Natural killer cell (primary cell): ENCODE measurements around the gene TRMT44. TPM values are rescaled to one million over a fixed set of nuclear protein-coding genes. Genes with fewer than 3 reads are reported as not detected.

Source experiments
- ATAC-seq, 3 donors: fragments of 150-1000 bp in 2 of 3; fragments of 200-7000 bp in 1 of 3; cut with Tn5 transposase; 1 replicate in 1 of 3; 2 replicates in 2 of 3; pipeline ENCODE4 v1.10.0; 2021; ENCODE audit warnings: mild to moderate bottlenecking in 2 of 3, moderate library complexity in 2 of 3
- DNase-seq, 2 donors: peaks; one replicate each; pipeline versions ENCODE4 v3.0.0 to v3.0.0-alpha.2; 2013 to 2021; ENCODE audit warnings: mixed read lengths in 1 of 2
- H3K27ac ChIP-seq: one replicate; pipeline ENCODE4 v1.5.1; 2013; ENCODE audit warnings: mild to moderate bottlenecking, low read length
- H3K27me3 ChIP-seq: one replicate; pipeline ENCODE4 v1.6.1; 2013; ENCODE audit warnings: low read length; ENCODE audit not compliant: control insufficient read depth, insufficient read depth
- H3K36me3 ChIP-seq: one replicate; pipeline ENCODE4 v1.6.1; 2013; ENCODE audit warnings: low read length; ENCODE audit not compliant: control insufficient read depth, insufficient read depth
- H3K4me1 ChIP-seq: one replicate; pipeline ENCODE4 v1.6.1; 2013; ENCODE audit warnings: low read length; ENCODE audit not compliant: control insufficient read depth, insufficient read depth
- H3K4me3 ChIP-seq: one replicate; pipeline ENCODE4 v1.5.1; 2013; ENCODE audit warnings: low read length
- H3K9me3 ChIP-seq: one replicate; pipeline ENCODE4 v1.6.1; 2013; ENCODE audit warnings: low read length; ENCODE audit not compliant: control insufficient read depth, insufficient read depth
- H3K27ac Mint-ChIP-seq, 2 donors: one replicate each; pipeline ENCODE4 v1.8.0; 2022; ENCODE audit warnings: mild to moderate bottlenecking in 2 of 2, mixed read lengths in 2 of 2, moderate library complexity in 1 of 2
- H3K27me3 Mint-ChIP-seq, 2 donors: one replicate each; pipeline ENCODE4 v1.8.0; 2022; ENCODE audit warnings: low read depth in 2 of 2, mixed read lengths in 2 of 2
- H3K36me3 Mint-ChIP-seq: one replicate; pipeline ENCODE4 v1.8.0; 2022; ENCODE audit warnings: mixed read lengths
- H3K4me1 Mint-ChIP-seq, 2 donors: one replicate each; pipeline ENCODE4 v1.8.0; 2022; ENCODE audit warnings: mixed read lengths in 2 of 2
- H3K4me3 Mint-ChIP-seq: one replicate; pipeline ENCODE4 v1.8.0; 2022; ENCODE audit warnings: mild to moderate bottlenecking, moderate library complexity, mixed read lengths
- H3K9me3 Mint-ChIP-seq, 2 donors: one replicate each; pipeline ENCODE4 v1.8.0; 2022; ENCODE audit warnings: mixed read lengths in 2 of 2
- WGBS: methylation state at CpG from one replicate; pipeline ENCODE4 v1.1.7; 2013; ENCODE audit warnings: missing lambda C conversion rate; ENCODE audit not compliant: insufficient coverage; 5-methylcytosine and 5-hydroxymethylcytosine counted together
- intact Hi-C: fragments of 100-400 bp; cut with micrococcal nuclease; formaldehyde crosslinking; loops from one replicate; pipeline ENCODE4 v1.14.2; 2022
- total RNA-seq, 4 donors: library from RNA; stranded (reverse); fragments of 120-200 nt in 1 of 4; gene quantifications; one replicate each; pipeline versions ENCODE4 v1.2.3 to v1.2.4, GENCODE V29; 2013 to 2022
- TF ChIP-seq, protein P1 (sequence below): fragments of 200-600 bp; IDR thresholded peaks from one replicate; pipeline ENCODE4 v1.8.0; 2022; ENCODE audit warnings: antibody characterized with exemption

TRMT44 gene
- total RNA-seq, 3 donors from 2014 or later (not counting 1 experiment from before 2014, with no cell fraction given) = 24.4 to 37.5 (median 34.3) TPM

DNA sequence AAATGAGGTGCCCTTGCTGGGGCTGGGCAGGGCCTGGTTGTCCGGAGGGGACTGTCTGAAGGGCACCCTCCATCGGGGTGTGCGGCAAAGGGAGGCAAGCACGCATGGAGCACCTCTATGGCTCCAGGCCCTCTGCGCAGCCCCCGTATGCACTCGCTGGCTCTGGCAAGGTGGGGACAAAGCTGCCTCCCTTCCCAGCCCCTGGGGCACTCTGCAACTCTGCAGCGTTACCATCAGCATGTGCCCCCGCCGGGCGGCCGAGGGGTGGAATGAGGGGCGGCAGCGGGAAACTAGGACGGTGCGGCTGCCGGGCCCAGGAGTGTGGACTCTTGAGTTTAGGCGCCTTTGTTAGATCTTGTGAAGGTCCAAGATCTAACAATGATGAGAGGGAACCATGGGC, 26.4 kb downstream of the TRMT44 start:
- 97% methylated on average over 18 of the region's 18 CpGs for WGBS
- Mint-ChIP-seq H3K4me3 (no peak overlapping the region), H3K4me1 (no peaks in the 10 kb centered on the region), H3K27me3 (no peaks in the 10 kb centered on the region), H3K27ac (no peak overlapping the region), H3K9me3 (no peaks in the 10 kb centered on the region), H3K36me3 (no peaks in the 10 kb centered on the region)
- H3K27ac ChIP-seq = no peak overlapping the region
- TF ChIP-seq, protein P1, sequence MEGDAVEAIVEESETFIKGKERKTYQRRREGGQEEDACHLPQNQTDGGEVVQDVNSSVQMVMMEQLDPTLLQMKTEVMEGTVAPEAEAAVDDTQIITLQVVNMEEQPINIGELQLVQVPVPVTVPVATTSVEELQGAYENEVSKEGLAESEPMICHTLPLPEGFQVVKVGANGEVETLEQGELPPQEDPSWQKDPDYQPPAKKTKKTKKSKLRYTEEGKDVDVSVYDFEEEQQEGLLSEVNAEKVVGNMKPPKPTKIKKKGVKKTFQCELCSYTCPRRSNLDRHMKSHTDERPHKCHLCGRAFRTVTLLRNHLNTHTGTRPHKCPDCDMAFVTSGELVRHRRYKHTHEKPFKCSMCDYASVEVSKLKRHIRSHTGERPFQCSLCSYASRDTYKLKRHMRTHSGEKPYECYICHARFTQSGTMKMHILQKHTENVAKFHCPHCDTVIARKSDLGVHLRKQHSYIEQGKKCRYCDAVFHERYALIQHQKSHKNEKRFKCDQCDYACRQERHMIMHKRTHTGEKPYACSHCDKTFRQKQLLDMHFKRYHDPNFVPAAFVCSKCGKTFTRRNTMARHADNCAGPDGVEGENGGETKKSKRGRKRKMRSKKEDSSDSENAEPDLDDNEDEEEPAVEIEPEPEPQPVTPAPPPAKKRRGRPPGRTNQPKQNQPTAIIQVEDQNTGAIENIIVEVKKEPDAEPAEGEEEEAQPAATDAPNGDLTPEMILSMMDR = no peak
- H3K9me3 ChIP-seq = no peaks in the 10 kb centered on the region
- no peaks in the 10 kb centered on the region for H3K4me1 ChIP-seq
- H3K4me3 ChIP-seq = no peak overlapping the region
- no peak for ATAC-seq
- DNase-seq = no peak
- H3K27me3 ChIP-seq = no peaks in the 10 kb centered on the region
- H3K36me3 ChIP-seq = peaks cover 40% of the 10 kb centered on the region
- intact Hi-C loops = no loop called here

DNA sequence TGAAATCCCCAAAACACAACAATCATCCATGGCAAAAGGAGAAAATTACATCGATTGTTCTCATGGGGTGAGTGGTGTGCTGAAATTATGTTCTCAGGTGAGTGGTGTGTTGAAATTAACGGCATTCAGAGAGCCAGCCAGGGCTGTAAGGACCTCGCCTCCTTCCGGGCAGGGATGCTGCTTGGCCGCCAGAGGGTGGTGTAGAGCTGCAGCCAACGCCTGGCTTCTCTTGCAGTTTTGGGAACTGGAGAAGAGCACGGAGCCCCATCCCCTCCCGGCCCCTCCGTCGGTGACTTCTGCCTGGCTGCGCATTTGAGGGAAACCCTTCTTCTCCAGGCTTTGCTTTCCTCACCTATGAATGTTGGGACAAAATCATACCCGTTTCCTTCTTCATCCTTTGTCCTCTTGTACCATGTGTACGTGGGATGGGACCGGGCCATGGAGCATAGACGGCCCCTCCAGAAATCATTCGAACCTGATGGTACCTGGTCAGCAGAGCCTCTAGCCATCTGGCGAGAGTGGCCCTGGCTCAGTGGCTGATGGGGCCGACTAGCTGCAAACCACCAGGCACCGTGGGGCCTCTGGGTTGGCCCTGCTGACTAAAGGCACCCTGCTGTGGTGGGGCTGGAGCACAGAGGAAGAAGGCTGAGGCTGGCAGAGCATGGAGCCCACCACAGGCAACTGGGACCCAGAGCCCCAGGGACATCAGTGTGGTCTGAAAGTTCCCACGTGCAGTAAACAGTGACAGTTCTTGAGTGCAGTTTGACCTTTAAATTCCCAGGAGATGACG, 28.4 kb downstream of the TRMT44 start:
- Mint-ChIP-seq H3K36me3 (no peaks in the 10 kb centered on the region), H3K9me3 (no peaks in the 10 kb centered on the region), H3K4me3 (no peak overlapping the region), H3K27ac (no peak overlapping the region), H3K4me1 (no peaks in the 10 kb centered on the region), H3K27me3 (no peaks in the 10 kb centered on the region)
- H3K4me1 ChIP-seq = no peaks in the 10 kb centered on the region
- H3K36me3 ChIP-seq = peaks cover 38% of the 10 kb centered on the region
- no peaks in the 10 kb centered on the region for H3K9me3 ChIP-seq
- H3K27me3 ChIP-seq = no peaks in the 10 kb centered on the region
- ATAC-seq = peak in 2 of 3 donors; percentile 78 to 81
- intact Hi-C loops = no loop called here
- TF ChIP-seq, protein P1 = peak; percentile 69
- 58% methylated on average over 21 of the region's 21 CpGs for WGBS
- no peak overlapping the region for H3K4me3 ChIP-seq
- no peak overlapping the region for H3K27ac ChIP-seq
- DNase-seq = peak; percentile 24 to 67

DNA sequence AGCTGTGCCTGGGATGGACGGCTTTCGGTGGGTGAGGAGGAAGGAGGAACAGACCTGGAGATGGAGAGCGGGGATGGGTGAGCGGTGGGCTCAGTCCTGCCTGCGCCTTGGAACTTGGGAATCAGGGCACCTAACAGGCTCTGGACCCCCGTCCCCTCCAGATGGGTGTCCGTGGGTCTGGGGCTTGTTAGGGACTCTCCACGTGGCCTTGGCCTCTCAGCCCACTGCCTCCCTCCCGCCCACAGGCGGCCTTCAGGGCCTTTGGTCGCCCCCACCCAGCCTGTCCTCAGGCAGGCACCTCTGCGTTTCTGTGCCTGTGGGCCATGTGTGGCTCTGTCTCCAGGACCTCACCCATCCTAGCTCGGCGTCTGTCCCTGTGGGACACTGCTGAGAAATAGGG, 29.0 kb downstream of the TRMT44 start:
- Histone ChIP-seq H3K27ac (no peak overlapping the region), H3K4me1 (no peaks in the 10 kb centered on the region), H3K36me3 (peaks cover 34% of the 10 kb centered on the region), H3K4me3 (no peak overlapping the region), H3K9me3 (no peaks in the 10 kb centered on the region), H3K27me3 (no peaks in the 10 kb centered on the region)
- H3K4me1 Mint-ChIP-seq = no peaks in the 10 kb centered on the region
- TF ChIP-seq, protein P1 = no peak
- intact Hi-C loops = no loop called here
- no peaks in the 10 kb centered on the region for H3K9me3 Mint-ChIP-seq
- H3K36me3 Mint-ChIP-seq = no peaks in the 10 kb centered on the region
- DNase-seq (no peak), ATAC-seq (no peak)
- H3K27me3 Mint-ChIP-seq = no peaks in the 10 kb centered on the region
- 91% methylated on average over 14 of the region's 14 CpGs for WGBS
- H3K27ac Mint-ChIP-seq = no peak overlapping the region
- H3K4me3 Mint-ChIP-seq = no peak overlapping the region
